Measurements from ENCODE around the gene SLC9C2.
"Not testable (repeated sequence)": the region's sequence is repeated elsewhere in the genome, so short reads cannot be mapped to it uniquely, and the experiment has no call there.

The SLC9C2 gene

GRCh38 chr1:173603056-173603591 lies at the start of gene SLC9C2:
SLC9C2 (minus strand) TSS chr1:173603072; CDS start chr1:173601776, 1,296 bp downstream.
- no peak for DNase-seq

- no peak for DNase-seq
These were observed 46.2 kb upstream of the SLC9C2 start for GRCh38 chr1:173648880-173649605.

- DNase-seq = no peak
These were observed 43.8 kb upstream of the SLC9C2 start for GRCh38 chr1:173646656-173647055.

GRCh38 chr1:173642450-173643139 lies 39.7 kb upstream of the SLC9C2 start:
- not testable (repeated sequence) for DNase-seq

GRCh38 chr1:173639102-173639501 lies 36.2 kb upstream of the SLC9C2 start:
- DNase-seq = no peak

- no peak for DNase-seq
These were observed 35.5 kb upstream of the SLC9C2 start for GRCh38 chr1:173638043-173639021.

- not testable (repeated sequence) for DNase-seq
These were observed 34.6 kb upstream of the SLC9C2 start for GRCh38 chr1:173637236-173638042.

GRCh38 chr1:173635116-173635515 lies 32.2 kb upstream of the SLC9C2 start, which contains the start of gene TEX50:
TEX50 (plus strand) TSS chr1:173635338; CDS start chr1:173635522, 184 bp downstream.
- no peak for DNase-seq

GRCh38 chr1:173628888-173629287 lies 26.0 kb upstream of the SLC9C2 start:
- DNase-seq = no peak

- no peak for DNase-seq
These were observed 24.4 kb upstream of the SLC9C2 start for GRCh38 chr1:173627269-173627668.

GRCh38 chr1:173616859-173617258 lies 14.0 kb upstream of the SLC9C2 start:
- DNase-seq = no peak

GRCh38 chr1:173613086-173613485 lies 10.2 kb upstream of the SLC9C2 start:
- DNase-seq = not testable (repeated sequence)

- DNase-seq = no peak
These were observed 5.8 kb upstream of the SLC9C2 start for GRCh38 chr1:173608503-173609216.

- DNase-seq = no peak
These were observed 1.3 kb downstream of the SLC9C2 start for GRCh38 chr1:173601588-173601987.

GRCh38 chr1:173596097-173596825 lies 6.6 kb downstream of the SLC9C2 start:
- DNase-seq = no peak

GRCh38 chr1:173591138-173591537 lies 11.7 kb downstream of the SLC9C2 start:
- not testable (repeated sequence) for DNase-seq

- no peak for DNase-seq
These were observed 12.3 kb downstream of the SLC9C2 start for GRCh38 chr1:173590557-173590956.

GRCh38 chr1:173581383-173582079 lies 21.3 kb downstream of the SLC9C2 start:
- no peak for DNase-seq

GRCh38 chr1:173580658-173581057 lies 22.2 kb downstream of the SLC9C2 start:
- DNase-seq = no peak

GRCh38 chr1:173580071-173580470 lies 22.8 kb downstream of the SLC9C2 start:
- DNase-seq = no peak
